GM13976 (cell line): ENCODE results near the gene F11.

Experiments used
- DNase-seq: peaks from one replicate; pipeline ENCODE4 v3.0.0; 2012; ENCODE audit warnings: low spot score
- in situ Hi-C: fragments of 300-500 bp; cut with MboI; formaldehyde crosslinking; loops from one replicate; pipeline ENCODE4 v1.12.0; 2022; ENCODE audit warnings: low sequenced_read_pairs, mixed read lengths, inconsistent platforms; ENCODE audit not compliant: unreplicated experiment
- TF ChIP-seq, protein P1 (sequence below): IDR thresholded peaks from 2 replicates; pipeline ENCODE4 v1.5.1; 2012; ENCODE audit warnings: borderline replicate concordance, mild to moderate bottlenecking; ENCODE audit not compliant: insufficient read depth; ENCODE audit errors: extremely low read depth, missing control alignments, control extremely low read depth

The F11 gene

DNA sequence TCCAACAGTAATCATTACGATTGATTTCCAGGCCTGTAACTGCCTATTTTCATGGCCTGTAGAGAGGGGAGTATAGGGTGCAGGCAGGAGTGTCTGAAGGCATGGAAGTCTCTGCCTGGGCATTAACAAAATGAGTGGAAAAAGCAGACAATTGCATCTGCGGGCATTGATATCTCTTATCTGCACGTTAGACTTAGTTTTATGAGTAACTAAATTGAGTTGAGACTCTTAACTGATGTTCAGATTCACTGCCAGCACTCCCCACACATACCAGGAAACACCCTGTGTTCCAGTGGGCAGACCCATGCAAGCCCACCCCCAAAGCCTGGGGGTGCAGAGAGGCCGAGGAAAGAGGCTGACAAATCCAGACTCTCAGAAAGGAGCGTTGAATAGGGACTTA lies 33.3 kb downstream of the F11 start:
- TF ChIP-seq, protein P1, sequence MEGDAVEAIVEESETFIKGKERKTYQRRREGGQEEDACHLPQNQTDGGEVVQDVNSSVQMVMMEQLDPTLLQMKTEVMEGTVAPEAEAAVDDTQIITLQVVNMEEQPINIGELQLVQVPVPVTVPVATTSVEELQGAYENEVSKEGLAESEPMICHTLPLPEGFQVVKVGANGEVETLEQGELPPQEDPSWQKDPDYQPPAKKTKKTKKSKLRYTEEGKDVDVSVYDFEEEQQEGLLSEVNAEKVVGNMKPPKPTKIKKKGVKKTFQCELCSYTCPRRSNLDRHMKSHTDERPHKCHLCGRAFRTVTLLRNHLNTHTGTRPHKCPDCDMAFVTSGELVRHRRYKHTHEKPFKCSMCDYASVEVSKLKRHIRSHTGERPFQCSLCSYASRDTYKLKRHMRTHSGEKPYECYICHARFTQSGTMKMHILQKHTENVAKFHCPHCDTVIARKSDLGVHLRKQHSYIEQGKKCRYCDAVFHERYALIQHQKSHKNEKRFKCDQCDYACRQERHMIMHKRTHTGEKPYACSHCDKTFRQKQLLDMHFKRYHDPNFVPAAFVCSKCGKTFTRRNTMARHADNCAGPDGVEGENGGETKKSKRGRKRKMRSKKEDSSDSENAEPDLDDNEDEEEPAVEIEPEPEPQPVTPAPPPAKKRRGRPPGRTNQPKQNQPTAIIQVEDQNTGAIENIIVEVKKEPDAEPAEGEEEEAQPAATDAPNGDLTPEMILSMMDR, result no peak
- DNase-seq, result no peak
- in situ Hi-C loops, result loop anchor here (25.0 kb wide), 1 partner anchor 288 kb away; no protein-coding TSS in a partner anchor

DNA sequence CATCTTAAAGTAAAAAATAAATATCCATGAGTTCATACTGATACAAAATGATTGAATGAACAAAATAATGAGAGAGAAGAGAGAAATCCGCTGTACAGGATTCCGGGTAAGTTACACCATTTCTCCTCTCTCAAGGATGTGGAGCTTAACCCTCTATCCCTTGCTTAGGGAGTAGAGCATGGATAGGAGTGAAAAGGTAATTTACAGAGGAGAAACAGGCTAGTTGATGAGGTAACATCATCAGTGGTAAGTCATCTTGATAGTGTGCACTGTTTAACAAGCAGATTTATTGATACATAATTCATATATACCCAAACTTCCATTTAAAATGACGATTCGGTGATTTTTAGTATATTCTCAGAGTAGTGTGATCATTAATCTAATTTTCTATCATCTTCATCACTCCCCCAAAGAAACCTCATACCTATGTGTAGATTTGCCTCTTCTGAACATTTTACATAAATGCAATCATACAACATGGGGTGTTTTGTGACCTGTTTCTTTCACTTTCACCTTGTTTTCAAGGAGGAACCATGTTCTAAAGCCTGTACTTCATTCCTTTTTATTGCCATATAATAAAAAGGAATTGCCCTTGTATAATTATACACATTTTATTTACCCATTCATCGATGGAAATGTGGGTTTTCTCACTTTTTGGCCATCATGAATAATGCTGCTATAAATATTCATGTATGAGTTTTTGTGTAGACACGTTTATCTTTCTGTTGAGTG lies 34.8 kb downstream of the F11 start:
- no peak for DNase-seq
- in situ Hi-C loops, result no loop called here
- TF ChIP-seq, protein P1, result no peak

DNA sequence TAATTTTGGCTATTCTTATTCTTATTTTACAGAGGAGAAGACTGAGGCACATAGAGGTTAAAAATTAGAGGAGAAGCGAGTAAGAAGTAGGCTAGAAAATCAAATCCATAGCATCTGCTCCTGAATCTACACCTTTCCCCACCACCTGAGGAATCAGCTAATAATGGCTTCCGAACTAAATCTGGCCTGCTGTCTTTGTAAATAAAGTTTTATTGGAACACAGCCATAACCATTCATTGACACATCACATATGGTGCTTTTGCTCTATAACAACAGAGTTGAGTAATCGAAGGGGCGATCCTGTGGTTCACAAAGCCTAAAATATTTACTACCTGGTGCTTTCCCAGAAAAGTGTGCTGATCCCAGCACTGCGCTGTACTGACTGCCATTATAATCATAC lies 38.2 kb downstream of the F11 start:
- TF ChIP-seq, protein P1, result no peak
- DNase-seq, result no peak
- in situ Hi-C loops, result no loop called here

DNA sequence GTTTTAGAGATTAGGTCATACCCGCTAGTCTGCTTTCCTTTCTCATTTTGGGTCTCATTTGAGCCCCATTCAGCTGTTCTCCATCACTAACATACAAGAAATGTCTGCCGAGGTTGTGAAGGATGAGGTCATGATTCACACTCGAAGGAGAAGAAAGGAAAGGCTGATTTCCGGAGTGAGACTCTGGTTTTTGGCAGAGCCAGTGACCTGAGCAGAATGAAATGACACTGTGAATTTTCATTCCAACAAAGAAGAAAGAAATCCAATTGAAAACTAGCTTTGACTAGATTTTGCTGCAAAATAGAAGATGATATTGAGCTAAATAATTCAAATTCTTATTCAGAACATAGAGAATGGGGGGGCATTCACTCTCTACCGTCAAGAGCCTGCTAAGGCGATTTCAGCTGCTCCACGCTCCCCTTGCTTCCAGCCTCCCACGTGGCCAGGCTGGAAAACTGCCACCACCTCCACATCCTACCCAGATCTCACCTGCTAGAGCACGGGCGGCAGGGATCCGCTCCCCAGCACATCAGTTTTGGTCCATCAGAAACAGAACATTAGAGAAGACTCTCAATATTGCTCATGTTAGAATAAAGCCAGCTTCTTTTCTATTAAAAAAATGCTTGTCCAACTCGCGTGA lies 39.0 kb downstream of the F11 start:
- in situ Hi-C loops, result no loop called here
- TF ChIP-seq, protein P1, result no peak
- no peak for DNase-seq

DNA sequence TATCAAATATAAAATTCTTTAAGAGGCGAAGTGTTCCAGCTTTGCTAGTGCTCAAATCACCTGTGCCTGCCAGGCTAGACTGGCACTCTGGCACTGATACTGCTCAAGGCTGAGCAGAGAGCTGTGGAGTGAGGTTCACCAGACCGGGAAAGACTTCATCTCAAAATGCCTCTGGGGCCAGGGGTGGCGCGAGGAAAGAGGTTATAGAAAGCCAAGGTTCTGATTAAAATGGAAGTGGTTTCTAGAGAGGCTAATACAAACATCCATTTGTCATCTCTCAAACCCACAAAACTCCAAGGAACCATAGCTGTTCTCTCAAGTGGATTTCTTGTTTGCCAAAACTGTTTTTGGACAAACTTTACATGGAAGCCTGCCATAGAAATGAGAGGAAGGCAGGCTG lies 41.5 kb downstream of the F11 start:
- in situ Hi-C loops, result no loop called here
- no peak for DNase-seq
- TF ChIP-seq, protein P1, result no peak

DNA sequence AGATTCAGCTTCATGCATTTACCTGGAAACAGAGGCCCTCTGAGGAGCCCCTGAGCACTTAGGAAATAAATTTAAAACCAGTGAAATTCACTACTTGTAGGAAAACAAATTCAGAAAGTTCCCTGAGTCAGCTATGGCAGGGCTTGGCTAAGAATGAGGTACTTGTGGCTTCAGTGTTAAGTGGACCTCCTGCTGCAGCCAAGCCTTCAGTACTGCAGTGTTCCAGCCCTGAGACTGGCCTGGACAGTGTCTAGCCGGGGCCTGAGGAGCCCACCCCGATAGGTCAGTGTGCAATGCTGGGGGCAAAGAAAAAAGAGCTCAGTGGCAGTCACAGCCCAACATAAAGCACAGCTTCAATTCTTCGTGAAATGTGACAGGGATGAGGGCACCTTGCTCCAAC lies 41.9 kb downstream of the F11 start:
- in situ Hi-C loops, result no loop called here
- DNase-seq, result no peak
- TF ChIP-seq, protein P1, result no peak
